Naive thymus-derived CD4-positive, alpha-beta T cell (primary cell): ENCODE measurements around the gene CSRP1. TPM values are rescaled to one million over a fixed set of nuclear protein-coding genes. Genes with fewer than 3 reads are reported as not detected.

ENCODE experiments used
- ATAC-seq: fragments of 150-1000 bp; cut with Tn5 transposase; 2 replicates; pipeline ENCODE4 v1.10.0; 2021; ENCODE audit warnings: mild to moderate bottlenecking, moderate library complexity
- CTCF ChIA-PET: fragments of 350-600 bp; sonication (Branson Sonifier 250); formaldehyde crosslinking; loops from one replicate; lab custom pipeline; 2021; ENCODE audit warnings: antibody characterized with exemption; lab: Charles Lee
- POLR2A ChIA-PET: fragments of 350-600 bp; sonication (Branson Sonifier 250); formaldehyde crosslinking; loops from one replicate; lab custom pipeline; 2021; ENCODE audit warnings: antibody characterized with exemption, inconsistent platforms; lab: Charles Lee
- DNase-seq, 9 donors: peaks; one replicate each; pipeline versions ENCODE4 v3.0.0 to v3.0.0-alpha.2; 2020 to 2022; ENCODE audit warnings: mixed read lengths in 1 of 9
- H3K27ac ChIP-seq: one replicate; pipeline ENCODE4 v1.7.0; 2013; ENCODE audit warnings: mild to moderate bottlenecking, low read depth, low read length, moderate library complexity
- H3K27me3 ChIP-seq, 2 donors: one replicate each; pipeline ENCODE4 v1.7.0; 2013; ENCODE audit warnings: low read length in 2 of 2, mild to moderate bottlenecking in 2 of 2, moderate library complexity in 2 of 2; ENCODE audit not compliant: control insufficient read depth in 2 of 2, insufficient read depth in 2 of 2
- H3K36me3 ChIP-seq, 3 experiments: 1 replicate in 2 of 3; 2 replicates in 1 of 3; pipeline ENCODE4 v1.7.0; 2013; ENCODE audit warnings: low read length in 3 of 3, mild to moderate bottlenecking in 3 of 3, moderate library complexity in 1 of 3; ENCODE audit not compliant: insufficient read depth in 3 of 3, control insufficient read depth in 2 of 3
- H3K4me1 ChIP-seq, 2 donors: one replicate each; pipeline ENCODE4 v1.7.0; 2013; ENCODE audit warnings: low read length in 2 of 2, mild to moderate bottlenecking in 2 of 2, moderate library complexity in 1 of 2; ENCODE audit not compliant: control insufficient read depth in 2 of 2, insufficient read depth in 2 of 2
- H3K4me3 ChIP-seq: 2 replicates; pipeline ENCODE4 v1.7.0; 2013; ENCODE audit warnings: mild to moderate bottlenecking, low read length
- H3K9me3 ChIP-seq, 3 experiments: 1 replicate in 2 of 3; 2 replicates in 1 of 3; pipeline ENCODE4 v1.7.0; 2013; ENCODE audit warnings: low read length in 3 of 3; ENCODE audit not compliant: control insufficient read depth in 2 of 3
- H3K27ac Mint-ChIP-seq, 9 donors: one replicate each; pipeline ENCODE4 v1.8.0; 2020 to 2022; ENCODE audit warnings: mixed read lengths in 9 of 9, mild to moderate bottlenecking in 8 of 9, moderate library complexity in 5 of 9, inconsistent platforms in 2 of 9
- H3K27me3 Mint-ChIP-seq, 5 donors: one replicate each; pipeline ENCODE4 v1.8.0; 2021 to 2022; ENCODE audit warnings: mixed read lengths in 5 of 5, mild to moderate bottlenecking in 1 of 5
- H3K36me3 Mint-ChIP-seq, 5 donors: one replicate each; pipeline ENCODE4 v1.8.0; 2020 to 2022; ENCODE audit warnings: mixed read lengths in 5 of 5, mild to moderate bottlenecking in 3 of 5, inconsistent platforms in 1 of 5
- H3K4me1 Mint-ChIP-seq, 7 donors: one replicate each; pipeline ENCODE4 v1.8.0; 2020 to 2022; ENCODE audit warnings: mixed read lengths in 7 of 7, mild to moderate bottlenecking in 3 of 7, inconsistent platforms in 1 of 7
- H3K4me3 Mint-ChIP-seq, 10 donors: one replicate each; pipeline ENCODE4 v1.8.0; 2020 to 2022; ENCODE audit warnings: mild to moderate bottlenecking in 10 of 10, mixed read lengths in 10 of 10, moderate library complexity in 6 of 10, inconsistent platforms in 2 of 10
- H3K9me3 Mint-ChIP-seq, 11 donors: one replicate each; pipeline ENCODE4 v1.8.0; 2020 to 2022; ENCODE audit warnings: mixed read lengths in 11 of 11, mild to moderate bottlenecking in 4 of 11, inconsistent platforms in 1 of 11, moderate library complexity in 1 of 11
- intact Hi-C, 2 donors: fragments of 100-400 bp; cut with micrococcal nuclease; formaldehyde crosslinking; loops; one replicate each; pipeline ENCODE4 v1.15.1; 2023
- polyA plus RNA-seq, 2 donors: library from polyadenylated mRNA; unstranded; fragments of 300-500 nt; fragmentation: Illumina TruSeq; gene quantifications; one replicate each; pipeline ENCODE4 v1.2.3, GENCODE V29; 2021
- total RNA-seq, 6 experiments: library from RNA in 5 of 6; stranded (reverse) in 5 of 6; gene quantifications; 1 replicate in 5 of 6; 2 replicates in 1 of 6; pipeline ENCODE4 v1.2.3 and lab custom pipeline; 2021 to 2026

The CSRP1 gene
- total and polyA plus RNA-seq, 7 experiments from 2014 or later: 24.2 to 83.1 (median 43.6) TPM

GRCh38 chr1:201459052-201459451 lies 47.9 kb downstream of the CSRP1 start:
- no peak overlapping the region for H3K4me3 Mint-ChIP-seq
- intact Hi-C loops: no loop called here
- DNase-seq (no peak), ATAC-seq (no peak)
- H3K36me3 Mint-ChIP-seq: no peaks in the 10 kb centered on the region
- H3K27ac Mint-ChIP-seq: peak overlapping the region in 1 of 9 donors; percentile 22
- Histone ChIP-seq H3K36me3 (no peaks in the 10 kb centered on the region), H3K27me3 (no peaks in the 10 kb centered on the region), H3K9me3 (no peaks in the 10 kb centered on the region), H3K4me3 (no peak overlapping the region), H3K4me1 (no peaks in the 10 kb centered on the region), H3K27ac (no peak overlapping the region)
- H3K4me1 Mint-ChIP-seq: peaks cover 0 to 12% (median 0%) of the 10 kb centered on the region in 7 donors
- H3K9me3 Mint-ChIP-seq: no peaks in the 10 kb centered on the region
- POLR2A ChIA-PET: no interaction called here
- H3K27me3 Mint-ChIP-seq: peaks cover 0 to 11% (median 5%) of the 10 kb centered on the region in 5 donors
- CTCF ChIA-PET: no interaction called here

- Mint-ChIP-seq H3K36me3 (peaks cover 0 to 3% (median 0%) of the 10 kb centered on the region in 5 donors), H3K4me1 (peaks cover 0 to 25% (median 0%) of the 10 kb centered on the region in 7 donors), H3K9me3 (peaks cover 0 to 2% (median 0%) of the 10 kb centered on the region in 11 donors), H3K4me3 (no peak overlapping the region), H3K27me3 (peaks cover 0 to 11% (median 8%) of the 10 kb centered on the region in 5 donors), H3K27ac (no peak overlapping the region)
- ChIA-PET CTCF (no interaction called here), POLR2A (no interaction called here)
- H3K9me3 ChIP-seq: no peaks in the 10 kb centered on the region
- H3K36me3 ChIP-seq: no peaks in the 10 kb centered on the region
- DNase-seq: no peak
- no peak overlapping the region for H3K4me3 ChIP-seq
- ATAC-seq: no peak
- intact Hi-C loops: no loop called here
- H3K27ac ChIP-seq: no peak overlapping the region
- no peaks in the 10 kb centered on the region for H3K4me1 ChIP-seq
- H3K27me3 ChIP-seq: no peaks in the 10 kb centered on the region
These were observed 49.4 kb downstream of the CSRP1 start for GRCh38 chr1:201457508-201457960.

- Mint-ChIP-seq H3K36me3 (peaks cover 0 to 3% (median 0%) of the 10 kb centered on the region in 5 donors), H3K9me3 (peaks cover 0 to 2% (median 0%) of the 10 kb centered on the region in 11 donors), H3K4me1 (peaks cover 0 to 28% (median 0%) of the 10 kb centered on the region in 7 donors), H3K27me3 (peaks cover 3 to 14% (median 7%) of the 10 kb centered on the region in 5 donors), H3K4me3 (no peak overlapping the region), H3K27ac (peak overlapping the region in 1 of 9 donors; percentile 3)
- ATAC-seq (peak; percentile 20), DNase-seq (no peak)
- Histone ChIP-seq H3K27me3 (no peaks in the 10 kb centered on the region), H3K4me1 (no peaks in the 10 kb centered on the region), H3K9me3 (no peaks in the 10 kb centered on the region), H3K4me3 (no peak overlapping the region), H3K36me3 (no peaks in the 10 kb centered on the region), H3K27ac (no peak overlapping the region)
- ChIA-PET CTCF (no interaction called here), POLR2A (no interaction called here)
- intact Hi-C loops: no loop called here
These were observed 50.2 kb downstream of the CSRP1 start for GRCh38 chr1:201456499-201457309.

GRCh38 chr1:201455098-201455497 lies 51.8 kb downstream of the CSRP1 start:
- Histone ChIP-seq H3K36me3 (no peaks in the 10 kb centered on the region), H3K27me3 (no peaks in the 10 kb centered on the region), H3K4me1 (no peaks in the 10 kb centered on the region), H3K27ac (no peak overlapping the region), H3K4me3 (no peak overlapping the region), H3K9me3 (no peaks in the 10 kb centered on the region)
- POLR2A ChIA-PET: no interaction called here
- peaks cover 0 to 2% (median 0%) of the 10 kb centered on the region in 11 donors for H3K9me3 Mint-ChIP-seq
- no peak overlapping the region for H3K27ac Mint-ChIP-seq
- H3K4me3 Mint-ChIP-seq: no peak overlapping the region
- H3K36me3 Mint-ChIP-seq: peaks cover 0 to 3% (median 0%) of the 10 kb centered on the region in 5 donors
- peaks cover 0 to 41% (median 0%) of the 10 kb centered on the region in 7 donors for H3K4me1 Mint-ChIP-seq
- H3K27me3 Mint-ChIP-seq: peaks cover 5 to 17% (median 13%) of the 10 kb centered on the region in 5 donors
- DNase-seq (no peak), ATAC-seq (no peak)
- CTCF ChIA-PET: interaction anchor here (0.7 to 1.3 kb wide), 2 partner anchors 26 to 499 kb away, joined by 4 read pairs; no protein-coding TSS in a partner anchor
- intact Hi-C loops: no loop called here

- H3K27ac ChIP-seq: no peak overlapping the region
- CTCF ChIA-PET: interaction anchor here (1.0 to 1.3 kb wide), 2 partner anchors 26 to 27 kb away, joined by 3 to 4 read pairs; no protein-coding TSS in a partner anchor
- POLR2A ChIA-PET: no interaction called here
- intact Hi-C loops: no loop called here
- DNase-seq: no peak
- H3K9me3 ChIP-seq: no peaks in the 10 kb centered on the region
- Mint-ChIP-seq H3K9me3 (peaks cover 0 to 2% (median 0%) of the 10 kb centered on the region in 11 donors), H3K4me3 (peak overlapping the region in 1 of 10 donors; percentile 0), H3K27me3 (peaks cover 5 to 22% (median 16%) of the 10 kb centered on the region in 5 donors), H3K4me1 (peaks cover 0 to 44% (median 0%) of the 10 kb centered on the region in 7 donors), H3K36me3 (peaks cover 0 to 3% (median 0%) of the 10 kb centered on the region in 5 donors), H3K27ac (no peak overlapping the region)
- no peaks in the 10 kb centered on the region for H3K4me1 ChIP-seq
- H3K27me3 ChIP-seq: no peaks in the 10 kb centered on the region
- no peaks in the 10 kb centered on the region for H3K36me3 ChIP-seq
- no peak overlapping the region for H3K4me3 ChIP-seq
- no peak for ATAC-seq
These were observed 52.3 kb downstream of the CSRP1 start for GRCh38 chr1:201454608-201455007.

- intact Hi-C loops: no loop called here
- H3K27ac Mint-ChIP-seq: no peak overlapping the region
- H3K36me3 Mint-ChIP-seq: peaks cover 0 to 3% (median 0%) of the 10 kb centered on the region in 5 donors
- ATAC-seq: no peak
- no peaks in the 10 kb centered on the region for H3K36me3 ChIP-seq
- H3K4me1 Mint-ChIP-seq: peaks cover 0 to 48% (median 3%) of the 10 kb centered on the region in 7 donors
- H3K27me3 Mint-ChIP-seq: peaks cover 5 to 28% (median 14%) of the 10 kb centered on the region in 5 donors
- H3K27ac ChIP-seq: no peak overlapping the region
- peaks cover 0 to 2% (median 0%) of the 10 kb centered on the region in 11 donors for H3K9me3 Mint-ChIP-seq
- no peaks in the 10 kb centered on the region for H3K27me3 ChIP-seq
- H3K4me3 Mint-ChIP-seq: no peak overlapping the region
- no peak for DNase-seq
- H3K4me3 ChIP-seq: no peak overlapping the region
- no peaks in the 10 kb centered on the region for H3K9me3 ChIP-seq
- ChIA-PET POLR2A (no interaction called here), CTCF (no interaction called here)
- peaks cover 0 to 3% of the 10 kb centered on the region in 2 donors for H3K4me1 ChIP-seq
These were observed 54.1 kb downstream of the CSRP1 start for GRCh38 chr1:201452866-201453265.
